ENCODE measurements around the gene FUT6.

The FUT6 gene

GRCh38 chr19:5800361-5801270 is 38.9 kb downstream of the FUT6 start:
- H3K27me3 ChIP-seq (replicated peaks; ENCODE audit: control insufficient read depth, insufficient read depth, low read length) = peaks cover 3% of the 10 kb centered on the region; the same call in 1 of the 2 replicates
- TF ChIP-seq CTCF (IDR thresholded peaks at IDR 0.05; ENCODE audit: insufficient read depth, low read length, poor library complexity, severe bottlenecking) = no peak
- no peaks in the 10 kb centered on the region for H3K36me3 ChIP-seq (ENCODE audit: control insufficient read depth, insufficient read depth, low read length)
- no peak overlapping the region for H3K4me3 ChIP-seq (replicated peaks; ENCODE audit: low read depth, low read length)
- no peak for DNase-seq (ENCODE audit: extremely low read depth, insufficient read length)

GRCh38 chr19:5799247-5800241 is 40.0 kb downstream of the FUT6 start:
- Histone ChIP-seq H3K4me3 (replicated peaks; ENCODE audit: low read depth, low read length) (no peak overlapping the region), H3K27me3 (replicated peaks; ENCODE audit: control insufficient read depth, insufficient read depth, low read length) (peaks cover 3% of the 10 kb centered on the region; the same call in 1 of the 2 replicates), H3K36me3 (ENCODE audit: control insufficient read depth, insufficient read depth, low read length) (no peaks in the 10 kb centered on the region)
- TF ChIP-seq CTCF (IDR thresholded peaks at IDR 0.05; ENCODE audit: insufficient read depth, low read length, poor library complexity, severe bottlenecking) = no peak
- DNase-seq (ENCODE audit: extremely low read depth, insufficient read length) = no peak

GRCh38 chr19:5798244-5798643 is 41.3 kb downstream of the FUT6 start:
- no peak for TF ChIP-seq CTCF (IDR thresholded peaks at IDR 0.05; ENCODE audit: insufficient read depth, low read length, poor library complexity, severe bottlenecking)
- DNase-seq (ENCODE audit: extremely low read depth, insufficient read length) = no peak
- no peak overlapping the region for H3K4me3 ChIP-seq (replicated peaks; ENCODE audit: low read depth, low read length)
- peaks cover 3% of the 10 kb centered on the region; the same call in 1 of the 2 replicates for H3K27me3 ChIP-seq (replicated peaks; ENCODE audit: control insufficient read depth, insufficient read depth, low read length)
- H3K36me3 ChIP-seq (ENCODE audit: control insufficient read depth, insufficient read depth, low read length) = no peaks in the 10 kb centered on the region

- TF ChIP-seq CTCF (IDR thresholded peaks at IDR 0.05; ENCODE audit: insufficient read depth, low read length, poor library complexity, severe bottlenecking) = no peak
Observed at GRCh38 chr19:5795382-5795919, 44.1 kb downstream of the FUT6 start.

GRCh38 chr19:5793188-5793587 is 46.3 kb downstream of the FUT6 start:
- DNase-seq (ENCODE audit: extremely low read depth, insufficient read length) = no peak
- Histone ChIP-seq H3K4me3 (replicated peaks; ENCODE audit: low read depth, low read length) (no peak overlapping the region), H3K27me3 (replicated peaks; ENCODE audit: control insufficient read depth, insufficient read depth, low read length) (no peaks in the 10 kb centered on the region), H3K36me3 (ENCODE audit: control insufficient read depth, insufficient read depth, low read length) (peaks cover 8% of the 10 kb centered on the region)
- TF ChIP-seq CTCF (IDR thresholded peaks at IDR 0.05; ENCODE audit: insufficient read depth, low read length, poor library complexity, severe bottlenecking) = no peak

More at GRCh38 chr19:5795382-5795919, 44.1 kb downstream of the FUT6 start:
- Histone ChIP-seq H3K4me3 (replicated peaks; ENCODE audit: low read depth, low read length) (no peak overlapping the region), H3K27me3 (replicated peaks; ENCODE audit: control insufficient read depth, insufficient read depth, low read length) (peaks cover 3% of the 10 kb centered on the region; the same call in 1 of the 2 replicates), H3K36me3 (ENCODE audit: control insufficient read depth, insufficient read depth, low read length) (no peaks in the 10 kb centered on the region)
- no peak for DNase-seq (ENCODE audit: extremely low read depth, insufficient read length)
